Transverse colon (tissue), 4 donors: ENCODE data around the gene NTHL1. TPM values are rescaled to one million over a fixed set of nuclear protein-coding genes. Genes with fewer than 3 reads are reported as not detected.
A peak's percentile ranks its signal among the peaks of the same experiment; 100 is the strongest.

Source experiments
- DNase-seq: peaks from one replicate; pipeline ENCODE4 v3.0.0-alpha.2; 2019
- H3K27ac ChIP-seq, 4 donors: fragments of 200-600 bp; sonication (generic); 2 replicates each; pipeline ENCODE4 v1.5.1; 2016 to 2018; ENCODE audit warnings: inconsistent platforms in 4 of 4
- H3K27me3 ChIP-seq: fragments of 200-600 bp; sonication (generic); 2 replicates; pipeline ENCODE4 v1.5.1; 2017; ENCODE audit warnings: inconsistent platforms
- H3K36me3 ChIP-seq, 4 donors: fragments of 200-600 bp; sonication (generic); 2 replicates each; pipeline ENCODE4 v1.5.1; 2017 to 2019; ENCODE audit warnings: inconsistent platforms in 4 of 4
- H3K4me1 ChIP-seq, 4 donors: fragments of 200-600 bp; sonication (generic); 2 replicates each; pipeline ENCODE4 v1.5.1; 2017 to 2020; ENCODE audit warnings: inconsistent platforms in 4 of 4
- H3K4me3 ChIP-seq, 4 donors: fragments of 200-600 bp; sonication (generic); 1 replicate in 1 of 4; 2 replicates in 3 of 4; pipeline versions ENCODE4 v1.5.1 to v1.6.1; 2017 to 2019; ENCODE audit warnings: inconsistent platforms in 4 of 4
- H3K9me3 ChIP-seq, 2 donors: fragments of 200-600 bp; sonication (generic); 2 replicates each; pipeline ENCODE4 v1.5.1; 2017 to 2019; ENCODE audit warnings: inconsistent platforms in 2 of 2
- CTCF ChIP-seq, 5 experiments: fragments of 200-600 bp in 3 of 5; fragments of 450-650 bp in 2 of 5; sonication (generic) in 3 of 5; IDR thresholded peaks; 1 replicate in 2 of 5; 2 replicates in 3 of 5; pipeline ENCODE4 v1.5.1; 2016 to 2017; ENCODE audit warnings: antibody characterized with exemption in 5 of 5, inconsistent platforms in 3 of 5, mild to moderate bottlenecking in 2 of 5, moderate library complexity in 1 of 5
- EP300 ChIP-seq: sonication (generic); formaldehyde crosslinking; IDR thresholded peaks from one replicate; pipeline ENCODE4 v1.6.1; 2017; ENCODE audit warnings: antibody characterized with exemption, low read depth
- POLR2A ChIP-seq: fragments of 450-650 bp; IDR thresholded peaks from one replicate; pipeline ENCODE4 v1.6.1; 2016; ENCODE audit warnings: antibody characterized with exemption, mild to moderate bottlenecking, moderate library complexity
- POLR2AphosphoS5 ChIP-seq, 3 donors: sonication (generic); formaldehyde crosslinking; IDR thresholded peaks; one replicate each; pipeline ENCODE4 v1.6.1; 2016; ENCODE audit warnings: antibody characterized with exemption in 3 of 3
- WGBS, 2 donors: methylation state at CpG; one replicate each; pipeline ENCODE4 v1.1.5; 2018; ENCODE audit warnings: low coverage in 1 of 2; 5-methylcytosine and 5-hydroxymethylcytosine counted together
- in situ Hi-C, 4 donors: fragments of 200-750 bp; cut with MboI; loops; one replicate each; pipeline versions ENCODE4 v1.15.0 to v1.15.1; 2017; ENCODE audit warnings: low sequenced_read_pairs in 3 of 4, low pct_ligation_motif_present in 1 of 4, low pct_unique_long_range_greater_than_20kb in 1 of 4
- intact Hi-C: fragments of 100-400 bp; cut with DNase I; formaldehyde crosslinking; loops from one replicate; pipeline ENCODE4 v1.15.1; 2023; ENCODE audit warnings: low total_unique reads
- total RNA-seq, 4 donors: library from RNA; depleted of rRNA; stranded (reverse); fragments of >200 nt; gene quantifications; one replicate each; pipeline ENCODE4 v1.1.0, GENCODE V29; 2016

NTHL1 gene
- total RNA-seq, 4 donors from 2014 or later = 12.7 to 32.9 (median 23.2) TPM

GRCh38 chr16:2054543-2055245 lies 7.1 kb upstream of the NTHL1 start:
- Histone ChIP-seq H3K36me3 (peaks cover 0 to 7% (median 0%) of the 10 kb centered on the region in 4 donors), H3K9me3 (no peaks in the 10 kb centered on the region), H3K27me3 (no peaks in the 10 kb centered on the region), H3K4me1 (peaks cover 0 to 12% (median 10%) of the 10 kb centered on the region in 4 donors), H3K4me3 (no peak overlapping the region), H3K27ac (peak overlapping the region; percentile 27 to 75 (median 59))
- 63% methylated on average over 29 of the region's 29 CpGs; no CpG with 5 or more reads in 1 of the 2 donors for WGBS, 2 donors
- peak; percentile 89 for DNase-seq
- in situ Hi-C loops (no loop called here), intact Hi-C loops (no loop called here)
- TF ChIP-seq EP300 (no peak), POLR2AphosphoS5 (IDR thresholded peaks at IDR 0.05) (peak; percentile 25 to 63 (median 40)), POLR2A (peak; percentile 21), CTCF (IDR thresholded peaks at IDR 0.05) (no peak)

DNA sequence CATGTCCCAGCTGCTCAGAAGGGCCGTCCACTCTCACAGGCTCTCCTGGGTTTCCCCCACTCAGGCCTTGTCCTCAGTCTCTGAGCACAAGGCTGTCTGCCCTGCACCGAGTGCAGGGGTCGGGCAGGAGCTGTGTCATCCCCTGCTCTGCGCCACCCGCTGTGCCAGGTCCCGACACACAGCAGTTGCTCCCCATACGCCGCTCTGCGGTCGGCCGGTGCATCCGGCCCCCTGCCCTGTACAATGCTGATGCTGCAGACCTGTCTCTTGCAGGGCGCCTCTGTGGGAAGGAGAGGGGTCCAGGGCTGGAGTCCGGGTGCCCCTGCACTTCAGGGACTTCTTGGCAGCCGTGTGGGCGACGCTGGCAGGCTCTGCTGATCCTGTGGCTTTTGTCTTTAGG lies 6.3 kb upstream of the NTHL1 start:
- Histone ChIP-seq H3K27ac (peak overlapping the region in 2 of 4 donors; percentile 62 to 75), H3K27me3 (no peaks in the 10 kb centered on the region), H3K9me3 (no peaks in the 10 kb centered on the region), H3K4me1 (peaks cover 2 to 18% (median 14%) of the 10 kb centered on the region in 4 donors), H3K4me3 (no peak overlapping the region), H3K36me3 (peaks cover 0 to 7% (median 0%) of the 10 kb centered on the region in 4 donors)
- in situ Hi-C loops = no loop called here
- no peak for TF ChIP-seq EP300
- TF ChIP-seq POLR2A = no peak
- TF ChIP-seq POLR2AphosphoS5 (IDR thresholded peaks at IDR 0.05) = no peak
- TF ChIP-seq CTCF (IDR thresholded peaks at IDR 0.05) = no peak
- intact Hi-C loops = no loop called here
- 95% methylated on average over 17 of the region's 17 CpGs; no CpG with 5 or more reads in 1 of the 2 donors for WGBS, 2 donors
- no peak for DNase-seq

- intact Hi-C loops = no loop called here
- peaks cover 0 to 7% (median 0%) of the 10 kb centered on the region in 4 donors for H3K36me3 ChIP-seq
These were observed 5.6 kb upstream of the NTHL1 start for GRCh38 chr16:2053211-2053610.

More at GRCh38 chr16:2053211-2053610, 5.6 kb upstream of the NTHL1 start:
- WGBS, 2 donors = 90 to 96% methylated on average over 2 to 20 of the region's 21 CpGs
- in situ Hi-C loops = no loop called here
- no peak overlapping the region for H3K4me3 ChIP-seq
- no peak for DNase-seq
- no peaks in the 10 kb centered on the region for H3K27me3 ChIP-seq
- H3K9me3 ChIP-seq = no peaks in the 10 kb centered on the region
- H3K4me1 ChIP-seq = peaks cover 8 to 24% (median 20%) of the 10 kb centered on the region in 4 donors
- H3K27ac ChIP-seq = no peak overlapping the region
- TF ChIP-seq CTCF (IDR thresholded peaks at IDR 0.05) (no peak), POLR2AphosphoS5 (IDR thresholded peaks at IDR 0.05) (no peak), POLR2A (no peak), EP300 (no peak)
